ENCODE data around the gene GMPPA.

The GMPPA gene

DNA sequence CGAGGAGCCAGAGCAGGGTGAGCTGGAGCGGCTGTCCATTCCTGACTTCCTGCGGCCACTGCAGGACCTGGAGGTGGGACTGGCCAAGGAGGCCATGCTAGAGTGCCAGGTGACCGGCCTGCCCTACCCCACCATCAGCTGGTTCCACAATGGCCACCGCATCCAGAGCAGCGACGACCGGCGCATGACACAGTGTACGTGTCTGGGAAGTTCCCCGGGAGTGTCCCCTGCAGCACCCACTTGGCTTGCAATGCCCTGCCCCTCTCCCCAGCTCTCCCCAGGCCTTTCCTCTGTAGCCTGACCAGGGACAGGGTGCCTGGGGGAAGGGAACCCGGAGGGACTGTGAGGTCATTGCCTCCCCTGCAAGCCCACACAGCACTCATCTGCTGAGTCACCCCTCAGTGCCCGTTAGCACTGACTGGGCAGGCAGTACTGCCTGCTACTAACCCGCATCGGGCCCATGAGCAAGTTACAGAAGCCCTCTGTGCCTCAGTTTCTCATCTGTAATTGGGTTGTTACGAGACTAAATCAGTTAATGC lies 29.4 kb upstream of the GMPPA start:
- Histone ChIP-seq H3K4me1 (ENCODE audit: control insufficient read depth, insufficient read depth, low read length, unreplicated experiment) (peaks cover 19% of the 10 kb centered on the region), H3K27ac (ENCODE audit: low read depth, low read length) (no peak overlapping the region), H2AFZ (ENCODE audit: low read length, unreplicated experiment) (no peak overlapping the region), H3K27me3 (ENCODE audit: insufficient read depth, low read length) (no peaks in the 10 kb centered on the region), H3K36me3 (ENCODE audit: insufficient read depth, low read length) (no peaks in the 10 kb centered on the region), H3K79me2 (ENCODE audit: control insufficient read depth, insufficient read depth, low read length, unreplicated experiment) (no peaks in the 10 kb centered on the region), H3K4me3 (ENCODE audit: low read depth, low read length) (no peak overlapping the region)

DNA sequence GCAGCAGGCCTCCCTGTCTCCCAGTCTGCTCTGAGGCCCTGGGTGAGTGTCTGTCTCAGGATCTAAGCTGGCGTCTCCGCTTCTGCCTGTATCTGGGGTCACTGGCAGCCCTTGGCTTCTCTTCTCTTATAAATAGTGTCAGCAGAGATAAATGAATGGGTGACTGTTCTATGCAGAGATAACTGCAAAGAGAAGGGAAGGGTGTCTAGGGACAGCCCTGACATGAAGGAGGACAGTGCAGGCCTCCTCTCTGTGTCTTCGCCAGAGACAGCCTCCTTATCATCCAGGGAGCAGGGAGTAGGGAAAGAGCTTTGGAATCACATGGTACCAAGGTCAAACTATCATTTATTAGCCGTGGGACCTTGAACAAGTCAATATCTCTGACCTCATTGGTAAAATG lies 28.3 kb upstream of the GMPPA start:
- Histone ChIP-seq H2AFZ (ENCODE audit: low read length, unreplicated experiment) (no peak overlapping the region), H3K27ac (ENCODE audit: low read depth, low read length) (no peak overlapping the region), H3K36me3 (ENCODE audit: insufficient read depth, low read length) (no peaks in the 10 kb centered on the region), H3K4me1 (ENCODE audit: control insufficient read depth, insufficient read depth, low read length, unreplicated experiment) (peaks cover 19% of the 10 kb centered on the region), H3K79me2 (ENCODE audit: control insufficient read depth, insufficient read depth, low read length, unreplicated experiment) (no peaks in the 10 kb centered on the region), H3K4me3 (ENCODE audit: low read depth, low read length) (no peak overlapping the region), H3K27me3 (ENCODE audit: insufficient read depth, low read length) (no peaks in the 10 kb centered on the region)

DNA sequence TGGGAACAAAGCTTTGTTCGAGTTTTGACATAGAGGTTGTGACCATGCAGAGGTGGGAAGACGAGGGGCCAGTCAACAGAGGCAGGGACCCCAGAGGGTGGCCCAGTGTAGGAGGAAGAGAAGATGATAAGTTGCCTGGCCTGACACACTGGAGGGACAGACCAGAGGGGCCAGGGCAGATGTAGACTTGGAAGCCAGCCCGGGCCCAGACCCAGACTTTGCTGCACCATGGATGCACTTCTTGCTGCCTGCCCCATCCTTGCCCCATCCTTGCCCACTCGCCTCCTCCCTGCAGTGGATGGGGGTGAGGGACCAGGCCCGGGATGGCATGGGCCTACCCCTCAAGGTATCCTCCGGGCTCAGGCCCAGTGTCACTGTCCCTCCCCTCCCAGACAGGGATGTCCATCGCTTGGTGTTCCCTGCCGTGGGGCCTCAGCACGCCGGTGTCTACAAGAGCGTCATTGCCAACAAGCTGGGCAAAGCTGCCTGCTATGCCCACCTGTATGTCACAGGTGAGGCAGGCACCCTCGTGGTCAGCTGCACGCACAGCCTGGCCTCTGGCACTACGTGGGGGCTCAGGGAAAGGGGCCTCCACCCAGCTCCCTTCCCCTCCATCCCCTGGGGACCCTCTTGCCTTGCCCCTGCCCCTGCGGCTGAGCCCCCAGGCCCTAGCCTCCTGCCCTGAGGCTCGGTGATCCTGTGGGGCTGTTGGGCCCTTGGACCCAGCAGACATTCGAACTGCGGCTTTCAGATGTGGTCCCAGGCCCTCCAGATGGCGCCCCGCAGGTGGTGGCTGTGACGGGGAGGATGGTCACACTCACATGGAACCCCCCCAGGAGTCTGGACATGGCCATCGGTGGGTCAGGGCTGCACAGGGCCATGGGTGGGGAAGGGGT lies 27.0 kb upstream of the GMPPA start:
- H3K4me3 ChIP-seq (ENCODE audit: low read depth, low read length): no peak overlapping the region

DNA sequence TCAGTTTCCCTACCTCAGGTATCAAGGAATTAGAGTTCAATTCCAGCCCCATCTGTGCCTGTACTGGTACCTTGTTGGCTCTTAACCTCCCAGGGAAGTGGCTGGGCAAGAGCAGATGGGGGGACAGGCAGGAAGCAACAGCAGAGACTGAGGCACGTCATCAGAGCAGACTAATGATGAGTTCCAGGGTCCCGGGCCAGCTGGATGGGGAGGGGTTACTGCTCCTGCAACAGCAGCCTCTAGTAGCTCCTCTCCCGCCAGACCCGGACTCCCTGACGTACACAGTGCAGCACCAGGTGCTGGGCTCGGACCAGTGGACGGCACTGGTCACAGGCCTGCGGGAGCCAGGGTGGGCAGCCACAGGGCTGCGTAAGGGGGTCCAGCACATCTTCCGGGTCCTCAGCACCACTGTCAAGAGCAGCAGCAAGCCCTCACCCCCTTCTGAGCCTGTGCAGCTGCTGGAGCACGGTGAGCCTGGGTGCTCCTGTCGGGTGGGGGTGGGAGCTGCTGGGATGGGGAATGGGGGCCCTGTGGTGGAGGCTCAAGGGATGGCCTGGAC lies 26.0 kb upstream of the GMPPA start:
- no peak overlapping the region for H2AFZ ChIP-seq (ENCODE audit: low read length, unreplicated experiment)
- no peak overlapping the region for H3K4me3 ChIP-seq (ENCODE audit: low read depth, low read length)

More for the DNA sequence above, 27.0 kb upstream of the GMPPA start:
- Histone ChIP-seq H3K27me3 (ENCODE audit: insufficient read depth, low read length) (no peaks in the 10 kb centered on the region), H3K79me2 (ENCODE audit: control insufficient read depth, insufficient read depth, low read length, unreplicated experiment) (no peaks in the 10 kb centered on the region), H3K4me1 (ENCODE audit: control insufficient read depth, insufficient read depth, low read length, unreplicated experiment) (peaks cover 19% of the 10 kb centered on the region), H3K36me3 (ENCODE audit: insufficient read depth, low read length) (no peaks in the 10 kb centered on the region), H2AFZ (ENCODE audit: low read length, unreplicated experiment) (no peak overlapping the region), H3K27ac (ENCODE audit: low read depth, low read length) (no peak overlapping the region)

DNA sequence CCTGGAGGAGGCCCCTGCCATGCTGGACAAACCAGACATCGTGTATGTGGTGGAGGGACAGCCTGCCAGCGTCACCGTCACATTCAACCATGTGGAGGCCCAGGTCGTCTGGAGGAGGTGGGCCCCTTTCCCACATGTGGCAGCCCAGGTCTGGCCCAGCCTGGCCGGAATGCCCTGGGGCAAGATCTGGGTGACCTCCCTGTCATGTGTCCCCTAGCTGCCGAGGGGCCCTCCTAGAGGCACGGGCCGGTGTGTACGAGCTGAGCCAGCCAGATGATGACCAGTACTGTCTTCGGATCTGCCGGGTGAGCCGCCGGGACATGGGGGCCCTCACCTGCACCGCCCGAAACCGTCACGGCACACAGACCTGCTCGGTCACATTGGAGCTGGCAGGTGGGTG lies 25.2 kb upstream of the GMPPA start:
- no peak overlapping the region for H3K27ac ChIP-seq (ENCODE audit: low read depth, low read length)
- H3K27me3 ChIP-seq (ENCODE audit: insufficient read depth, low read length): no peaks in the 10 kb centered on the region
- H3K4me3 ChIP-seq (ENCODE audit: low read depth, low read length): no peak overlapping the region
- no peaks in the 10 kb centered on the region for H3K79me2 ChIP-seq (ENCODE audit: control insufficient read depth, insufficient read depth, low read length, unreplicated experiment)
- H2AFZ ChIP-seq (ENCODE audit: low read length, unreplicated experiment): no peak overlapping the region
- H3K36me3 ChIP-seq (ENCODE audit: insufficient read depth, low read length): no peaks in the 10 kb centered on the region
- peaks cover 13% of the 10 kb centered on the region for H3K4me1 ChIP-seq (ENCODE audit: control insufficient read depth, insufficient read depth, low read length, unreplicated experiment)

More for the DNA sequence above, 26.0 kb upstream of the GMPPA start:
- Histone ChIP-seq H3K4me1 (ENCODE audit: control insufficient read depth, insufficient read depth, low read length, unreplicated experiment) (peaks cover 19% of the 10 kb centered on the region), H3K27me3 (ENCODE audit: insufficient read depth, low read length) (no peaks in the 10 kb centered on the region), H3K79me2 (ENCODE audit: control insufficient read depth, insufficient read depth, low read length, unreplicated experiment) (no peaks in the 10 kb centered on the region), H3K36me3 (ENCODE audit: insufficient read depth, low read length) (no peaks in the 10 kb centered on the region), H3K27ac (ENCODE audit: low read depth, low read length) (no peak overlapping the region)

DNA sequence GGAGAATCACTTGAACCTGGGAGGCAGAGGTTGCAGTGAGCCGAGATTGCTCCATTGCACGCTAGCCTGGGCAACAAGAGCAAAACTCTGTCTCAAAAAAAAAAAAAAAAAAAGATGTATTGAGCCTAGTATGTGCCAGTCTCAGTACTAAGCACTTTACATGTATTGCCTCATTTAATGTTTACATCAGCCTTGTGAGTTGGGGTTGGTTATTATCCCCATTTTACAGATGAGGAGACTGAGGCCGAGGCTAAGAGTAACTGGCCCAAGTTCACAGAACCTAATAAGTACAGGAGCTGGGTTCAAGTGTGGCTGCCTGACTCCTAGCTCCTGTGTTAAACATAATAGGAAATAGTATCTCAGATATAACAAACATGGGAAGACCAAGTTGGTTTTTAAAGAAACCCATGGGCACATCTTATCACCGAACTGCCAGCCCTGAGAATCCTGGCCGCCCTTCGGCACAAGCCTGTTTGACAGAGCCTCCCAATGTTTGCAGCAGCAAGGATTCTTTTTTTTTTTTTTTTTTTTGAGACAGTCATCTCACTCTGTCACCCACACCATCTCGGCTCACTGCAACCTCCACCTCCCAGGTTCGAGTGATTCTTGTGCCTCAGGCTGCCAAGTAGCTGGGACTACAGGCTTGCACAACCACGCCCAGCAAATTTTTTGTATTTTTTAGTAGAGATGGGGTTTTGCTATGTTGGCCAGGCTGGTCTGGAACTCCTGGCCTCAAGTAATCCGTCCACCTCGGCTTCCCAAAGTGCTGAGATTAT lies 24.2 kb upstream of the GMPPA start:
- Histone ChIP-seq H3K27me3 (ENCODE audit: insufficient read depth, low read length) (no peaks in the 10 kb centered on the region), H3K36me3 (ENCODE audit: insufficient read depth, low read length) (no peaks in the 10 kb centered on the region), H3K4me3 (ENCODE audit: low read depth, low read length) (no peak overlapping the region), H3K4me1 (ENCODE audit: control insufficient read depth, insufficient read depth, low read length, unreplicated experiment) (peaks cover 3% of the 10 kb centered on the region), H3K27ac (ENCODE audit: low read depth, low read length) (no peak overlapping the region), H2AFZ (ENCODE audit: low read length, unreplicated experiment) (no peak overlapping the region), H3K79me2 (ENCODE audit: control insufficient read depth, insufficient read depth, low read length, unreplicated experiment) (no peaks in the 10 kb centered on the region)

DNA sequence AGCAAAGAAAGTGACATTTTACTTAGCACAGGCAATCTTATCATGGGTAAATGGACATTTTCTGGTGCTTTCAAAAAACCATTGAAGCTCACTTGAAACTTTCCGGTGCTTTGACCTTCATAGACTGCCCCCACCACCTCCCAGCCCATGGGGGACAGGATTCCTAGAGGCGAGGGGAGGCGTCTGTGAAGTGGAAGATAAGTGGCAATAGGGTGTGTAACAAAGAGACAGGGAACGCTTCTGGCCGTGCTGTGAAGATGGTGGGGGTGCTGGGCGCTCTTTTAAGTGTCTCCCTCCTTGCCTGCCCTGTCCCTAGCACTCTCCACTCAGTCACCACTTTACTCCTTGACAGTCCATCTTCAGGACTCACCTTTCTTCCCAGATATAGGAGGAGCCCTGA lies 23.4 kb upstream of the GMPPA start:
- Histone ChIP-seq H3K27ac (ENCODE audit: low read depth, low read length) (no peak overlapping the region), H3K27me3 (ENCODE audit: insufficient read depth, low read length) (no peaks in the 10 kb centered on the region), H3K4me3 (ENCODE audit: low read depth, low read length) (no peak overlapping the region), H2AFZ (ENCODE audit: low read length, unreplicated experiment) (no peak overlapping the region), H3K79me2 (ENCODE audit: control insufficient read depth, insufficient read depth, low read length, unreplicated experiment) (no peaks in the 10 kb centered on the region), H3K4me1 (ENCODE audit: control insufficient read depth, insufficient read depth, low read length, unreplicated experiment) (no peaks in the 10 kb centered on the region), H3K36me3 (ENCODE audit: insufficient read depth, low read length) (no peaks in the 10 kb centered on the region)

DNA sequence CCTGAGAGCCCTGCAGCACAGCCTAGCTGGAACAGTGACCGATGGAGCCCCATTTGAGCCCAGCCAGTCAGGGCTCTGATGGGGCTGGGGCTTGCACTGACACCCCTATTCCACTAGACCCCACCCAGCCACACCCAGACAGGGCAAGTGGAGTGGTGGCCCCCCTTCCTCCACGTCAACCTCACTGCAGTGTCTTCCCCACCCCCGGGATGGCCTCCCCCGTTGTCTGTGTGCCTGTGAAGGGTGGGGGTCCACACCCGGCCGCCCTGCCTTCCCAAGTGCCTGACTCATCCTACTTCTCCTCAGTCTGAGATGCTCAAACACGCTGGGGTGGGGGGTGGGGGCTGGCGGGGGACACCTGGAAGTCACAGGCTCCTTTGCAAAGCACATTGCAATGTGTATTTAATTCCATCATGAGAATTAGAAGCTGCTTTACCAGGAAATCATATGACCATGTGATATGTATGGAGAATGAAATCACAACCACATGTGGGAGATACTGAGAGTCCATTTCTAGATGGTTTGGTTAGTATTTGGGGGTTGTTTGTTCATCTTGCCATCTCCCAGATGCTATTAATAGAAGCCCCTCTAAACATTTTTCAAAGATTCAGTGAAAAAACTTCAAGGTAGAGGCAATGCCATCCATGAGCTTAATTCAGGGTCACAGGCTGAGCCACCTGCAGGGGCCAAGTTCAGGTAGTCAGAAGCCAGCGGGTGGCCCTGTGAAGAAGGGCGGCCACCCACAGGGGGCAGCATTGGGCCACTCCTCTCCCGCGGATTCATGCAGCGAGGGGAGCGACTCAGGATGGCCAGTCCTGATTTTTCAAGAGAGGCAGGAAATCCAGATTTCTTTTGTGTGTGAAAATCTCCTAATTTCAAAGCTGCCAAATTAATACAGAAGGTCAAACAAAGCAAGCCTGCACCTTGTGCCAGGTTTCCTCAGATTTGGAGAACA lies 22.7 kb upstream of the GMPPA start:
- Histone ChIP-seq H3K4me3 (ENCODE audit: low read depth, low read length) (no peak overlapping the region), H2AFZ (ENCODE audit: low read length, unreplicated experiment) (no peak overlapping the region), H3K79me2 (ENCODE audit: control insufficient read depth, insufficient read depth, low read length, unreplicated experiment) (no peaks in the 10 kb centered on the region), H3K27me3 (ENCODE audit: insufficient read depth, low read length) (no peaks in the 10 kb centered on the region), H3K27ac (ENCODE audit: low read depth, low read length) (no peak overlapping the region), H3K4me1 (ENCODE audit: control insufficient read depth, insufficient read depth, low read length, unreplicated experiment) (no peaks in the 10 kb centered on the region), H3K36me3 (ENCODE audit: insufficient read depth, low read length) (no peaks in the 10 kb centered on the region)

DNA sequence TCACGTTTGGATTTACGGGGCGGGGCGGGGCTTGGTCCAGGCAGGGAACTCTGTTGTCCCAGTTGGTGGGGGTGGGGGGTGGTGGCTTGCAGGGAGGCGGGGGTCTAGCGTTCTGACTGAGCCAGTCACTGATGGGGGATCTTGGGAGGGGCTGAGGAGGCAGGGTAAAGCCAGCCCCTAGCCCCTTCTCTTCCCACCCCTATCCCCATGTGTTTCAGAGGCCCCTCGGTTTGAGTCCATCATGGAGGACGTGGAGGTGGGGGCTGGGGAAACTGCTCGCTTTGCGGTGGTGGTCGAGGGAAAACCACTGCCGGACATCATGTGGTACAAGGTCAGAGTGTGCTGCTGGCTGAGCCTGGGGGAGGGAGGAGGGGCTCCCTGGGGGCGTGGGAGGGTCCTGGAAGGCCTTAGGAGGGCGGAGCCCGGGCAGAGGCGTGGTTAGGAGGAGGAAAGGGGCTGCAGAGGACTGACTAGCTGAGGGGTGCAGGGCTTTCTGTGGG lies 22.0 kb upstream of the GMPPA start:
- Histone ChIP-seq H3K36me3 (ENCODE audit: insufficient read depth, low read length) (no peaks in the 10 kb centered on the region), H3K27ac (ENCODE audit: low read depth, low read length) (no peak overlapping the region), H3K79me2 (ENCODE audit: control insufficient read depth, insufficient read depth, low read length, unreplicated experiment) (no peaks in the 10 kb centered on the region), H2AFZ (ENCODE audit: low read length, unreplicated experiment) (no peak overlapping the region), H3K4me3 (ENCODE audit: low read depth, low read length) (no peak overlapping the region), H3K27me3 (ENCODE audit: insufficient read depth, low read length) (no peaks in the 10 kb centered on the region), H3K4me1 (ENCODE audit: control insufficient read depth, insufficient read depth, low read length, unreplicated experiment) (no peaks in the 10 kb centered on the region)

DNA sequence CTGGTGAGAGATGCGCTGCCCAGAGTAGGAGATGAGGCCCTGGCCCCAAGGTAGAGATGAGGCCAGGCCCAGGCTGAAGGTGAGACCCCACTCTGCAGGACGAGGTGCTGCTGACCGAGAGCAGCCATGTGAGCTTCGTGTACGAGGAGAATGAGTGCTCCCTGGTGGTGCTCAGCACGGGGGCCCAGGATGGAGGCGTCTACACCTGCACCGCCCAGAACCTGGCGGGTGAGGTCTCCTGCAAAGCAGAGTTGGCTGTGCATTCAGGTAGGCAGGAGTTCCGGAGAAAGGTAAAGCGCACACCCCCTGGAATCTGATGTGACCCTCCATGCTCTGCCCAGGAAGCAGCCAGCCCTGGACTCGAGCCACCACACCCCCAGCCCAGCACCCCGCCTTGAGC lies 21.5 kb upstream of the GMPPA start:
- Histone ChIP-seq H3K27me3 (ENCODE audit: insufficient read depth, low read length) (no peaks in the 10 kb centered on the region), H3K4me1 (ENCODE audit: control insufficient read depth, insufficient read depth, low read length, unreplicated experiment) (no peaks in the 10 kb centered on the region), H3K36me3 (ENCODE audit: insufficient read depth, low read length) (no peaks in the 10 kb centered on the region), H3K79me2 (ENCODE audit: control insufficient read depth, insufficient read depth, low read length, unreplicated experiment) (no peaks in the 10 kb centered on the region), H2AFZ (ENCODE audit: low read length, unreplicated experiment) (no peak overlapping the region), H3K4me3 (ENCODE audit: low read depth, low read length) (no peak overlapping the region), H3K27ac (ENCODE audit: low read depth, low read length) (no peak overlapping the region)
